Activated CD4-positive, alpha-beta memory T cell treated with anti-CD3 and anti-CD28 coated beads for 36 hours (primary cell): ENCODE results near the gene SPATS2L. TPM values are rescaled to one million over a fixed set of nuclear protein-coding genes. Genes with fewer than 3 reads are reported as not detected.

Experiments
- CTCF ChIA-PET: fragments of 350-600 bp; sonication (Branson Sonifier 250); formaldehyde crosslinking; loops from one replicate; lab custom pipeline; 2021; ENCODE audit warnings: antibody characterized with exemption, inconsistent platforms; lab: Charles Lee
- POLR2A ChIA-PET: fragments of 350-600 bp; sonication (Branson Sonifier 250); formaldehyde crosslinking; loops from one replicate; lab custom pipeline; 2021; ENCODE audit warnings: antibody characterized with exemption; lab: Charles Lee
- DNase-seq: peaks from one replicate; pipeline ENCODE4 v3.0.0-alpha.2; 2020
- H3K27ac Mint-ChIP-seq: one replicate; pipeline ENCODE4 v1.8.0; 2021; ENCODE audit warnings: mixed read lengths
- H3K27me3 Mint-ChIP-seq: one replicate; pipeline ENCODE4 v1.8.0; 2021; ENCODE audit warnings: mixed read lengths
- H3K36me3 Mint-ChIP-seq: one replicate; pipeline ENCODE4 v1.8.0; 2021; ENCODE audit warnings: mixed read lengths
- H3K4me1 Mint-ChIP-seq: one replicate; pipeline ENCODE4 v1.8.0; 2021; ENCODE audit warnings: low read depth, mixed read lengths
- H3K4me3 Mint-ChIP-seq: one replicate; pipeline ENCODE4 v1.8.0; 2021; ENCODE audit warnings: mild to moderate bottlenecking, mixed read lengths
- H3K9me3 Mint-ChIP-seq: one replicate; pipeline ENCODE4 v1.8.0; 2021; ENCODE audit warnings: mixed read lengths
- intact Hi-C: fragments of 100-400 bp; cut with micrococcal nuclease; formaldehyde crosslinking; loops from one replicate; pipeline ENCODE4 v1.15.1; 2023
- total RNA-seq, 2 experiments: library from RNA; stranded (reverse); gene quantifications; one replicate each; pipeline ENCODE4 v1.2.3, GENCODE V29; 2021

SPATS2L gene
- total RNA-seq, 2 experiments from 2014 or later: 25.4 to 28.8 TPM

DNA sequence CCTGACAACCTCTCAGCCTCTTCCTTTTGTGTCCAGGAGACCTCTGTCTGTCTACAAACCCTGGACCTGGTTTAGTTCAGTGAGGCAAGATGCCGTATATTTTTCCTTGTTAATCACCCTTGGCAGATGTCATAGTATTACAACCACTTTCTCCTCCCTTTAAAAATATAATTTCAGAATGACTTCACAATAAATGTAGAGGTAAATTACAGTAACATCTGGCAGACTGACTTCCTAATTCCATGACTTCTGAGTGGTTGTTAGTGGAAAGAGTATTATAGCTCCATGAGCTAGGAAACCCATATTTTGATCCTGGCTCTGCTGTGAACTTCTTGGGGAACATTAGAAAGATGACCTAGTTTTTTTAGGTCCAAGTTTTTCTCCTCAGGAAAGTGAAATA, 39.5 kb downstream of the SPATS2L start:
- Mint-ChIP-seq H3K36me3 (peaks cover 1% of the 10 kb centered on the region), H3K9me3 (peaks cover 5% of the 10 kb centered on the region), H3K27ac (no peak overlapping the region), H3K4me1 (peaks cover 3% of the 10 kb centered on the region), H3K4me3 (no peak overlapping the region), H3K27me3 (no peaks in the 10 kb centered on the region)
- DNase-seq: no peak
- ChIA-PET POLR2A (no interaction called here), CTCF (interaction anchor here (1.5 kb wide), 1 partner anchor 122 kb away, joined by 4 read pairs; no protein-coding TSS in a partner anchor)
- intact Hi-C loops: no loop called here

DNA sequence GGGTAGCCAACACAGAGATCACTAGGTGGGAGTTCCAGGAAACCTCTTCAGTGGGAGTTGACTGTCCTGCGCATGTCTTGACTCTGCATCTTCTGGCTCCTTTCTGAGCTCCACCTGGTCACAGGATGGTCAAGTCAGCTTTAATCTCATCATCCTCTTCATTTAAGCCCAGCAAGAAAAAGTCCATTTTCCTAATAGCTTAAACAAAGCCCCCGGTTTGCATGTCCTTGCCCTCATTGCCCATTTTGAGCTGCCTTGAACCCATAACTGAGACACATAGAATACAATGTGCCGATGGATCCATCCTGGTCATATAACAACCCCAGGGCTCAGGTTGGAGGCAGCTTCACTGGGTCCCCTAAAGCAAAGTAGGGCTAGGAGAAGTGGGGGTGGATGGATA, 40.8 kb downstream of the SPATS2L start:
- Mint-ChIP-seq H3K4me1 (no peaks in the 10 kb centered on the region), H3K4me3 (no peak overlapping the region), H3K27ac (no peak overlapping the region), H3K27me3 (no peaks in the 10 kb centered on the region), H3K36me3 (peaks cover 1% of the 10 kb centered on the region), H3K9me3 (peaks cover 5% of the 10 kb centered on the region)
- DNase-seq: no peak
- intact Hi-C loops: no loop called here
- ChIA-PET POLR2A (no interaction called here), CTCF (interaction anchor here (1.5 kb wide), 1 partner anchor 121 kb away, joined by 4 read pairs; no protein-coding TSS in a partner anchor)

DNA sequence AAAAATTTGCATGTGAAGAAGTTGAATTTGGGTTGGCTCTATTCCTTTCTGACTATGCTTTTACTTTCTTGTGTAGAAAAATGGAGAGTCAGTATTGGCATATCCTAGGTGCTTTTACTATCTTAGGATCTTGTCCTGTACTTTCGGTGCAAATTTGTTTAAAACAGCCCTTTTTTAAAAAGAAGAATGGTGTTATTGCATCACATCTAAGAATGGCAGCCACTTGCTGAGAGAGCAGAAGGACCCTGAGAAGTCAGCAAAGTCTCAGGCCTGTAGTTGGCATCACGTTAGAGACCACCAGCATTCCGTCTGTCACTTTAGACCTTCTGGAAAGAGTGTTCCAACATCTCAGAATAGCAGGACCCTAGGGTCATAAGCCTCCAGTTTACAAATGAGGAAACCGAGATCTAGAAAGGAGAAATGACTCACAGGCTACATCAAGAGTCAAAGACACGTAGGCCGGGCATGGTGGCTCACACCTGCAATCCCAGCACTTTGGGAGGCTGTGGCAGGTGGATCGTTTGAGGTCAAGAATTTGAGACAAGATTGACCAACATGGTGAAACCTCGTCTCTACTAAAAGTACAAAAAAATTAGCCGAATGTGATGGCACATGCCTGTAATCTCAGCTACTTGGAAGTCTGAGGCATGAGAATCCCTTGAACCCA, 42.5 kb downstream of the SPATS2L start:
- Mint-ChIP-seq H3K27ac (no peak overlapping the region), H3K4me1 (no peaks in the 10 kb centered on the region), H3K9me3 (peaks cover 4% of the 10 kb centered on the region), H3K36me3 (peaks cover 1% of the 10 kb centered on the region), H3K4me3 (no peak overlapping the region), H3K27me3 (no peaks in the 10 kb centered on the region)
- ChIA-PET CTCF (no interaction called here), POLR2A (no interaction called here)
- intact Hi-C loops: no loop called here
- no peak for DNase-seq

DNA sequence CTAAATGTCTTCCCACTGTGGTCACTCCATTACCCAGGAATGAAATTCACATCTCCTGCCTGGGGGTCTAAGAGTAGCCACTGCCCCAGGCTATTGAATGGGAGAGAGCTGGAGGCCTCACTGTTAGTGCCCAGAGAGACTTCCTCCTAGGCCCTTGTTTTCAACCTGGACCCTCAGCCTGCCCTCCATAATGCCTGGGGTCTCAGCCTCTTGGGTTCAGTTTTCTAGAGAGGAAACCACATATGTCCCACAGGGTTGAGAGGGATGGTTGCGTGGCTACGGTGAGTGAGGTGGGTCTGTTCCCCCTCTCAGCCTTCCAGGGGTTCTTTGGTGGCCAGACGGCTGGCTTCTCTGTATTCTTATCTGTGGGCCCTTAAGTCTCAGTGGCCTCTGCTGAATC, 43.4 kb downstream of the SPATS2L start:
- DNase-seq: no peak
- H3K27ac Mint-ChIP-seq: no peak overlapping the region
- intact Hi-C loops: no loop called here
- POLR2A ChIA-PET: no interaction called here
- no peaks in the 10 kb centered on the region for H3K9me3 Mint-ChIP-seq
- H3K4me3 Mint-ChIP-seq: no peak overlapping the region
- no peaks in the 10 kb centered on the region for H3K27me3 Mint-ChIP-seq
- H3K36me3 Mint-ChIP-seq: peaks cover 1% of the 10 kb centered on the region
- CTCF ChIA-PET: no interaction called here
- no peaks in the 10 kb centered on the region for H3K4me1 Mint-ChIP-seq

DNA sequence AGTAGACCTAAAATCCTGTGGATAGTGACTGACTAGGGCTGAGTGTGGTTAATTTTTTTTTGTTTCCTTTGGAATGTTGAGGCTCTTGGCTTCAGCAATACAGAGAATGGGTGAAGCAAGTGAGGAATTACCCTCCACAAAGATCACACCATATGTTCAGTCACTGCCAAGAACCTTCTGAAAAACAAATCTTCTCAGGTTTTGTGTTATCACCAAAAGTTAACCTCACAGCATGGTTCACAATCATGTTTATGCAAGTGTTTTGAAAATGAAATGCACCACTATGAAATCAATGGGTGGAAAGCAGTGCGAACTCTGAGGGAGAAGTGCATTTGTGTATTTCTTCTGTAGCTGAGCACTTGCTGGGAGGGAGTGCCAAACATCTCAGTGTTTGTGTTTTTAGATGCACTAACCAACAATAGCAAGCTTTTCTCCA, 44.4 kb downstream of the SPATS2L start:
- H3K9me3 Mint-ChIP-seq: no peaks in the 10 kb centered on the region
- H3K27me3 Mint-ChIP-seq: no peaks in the 10 kb centered on the region

DNA sequence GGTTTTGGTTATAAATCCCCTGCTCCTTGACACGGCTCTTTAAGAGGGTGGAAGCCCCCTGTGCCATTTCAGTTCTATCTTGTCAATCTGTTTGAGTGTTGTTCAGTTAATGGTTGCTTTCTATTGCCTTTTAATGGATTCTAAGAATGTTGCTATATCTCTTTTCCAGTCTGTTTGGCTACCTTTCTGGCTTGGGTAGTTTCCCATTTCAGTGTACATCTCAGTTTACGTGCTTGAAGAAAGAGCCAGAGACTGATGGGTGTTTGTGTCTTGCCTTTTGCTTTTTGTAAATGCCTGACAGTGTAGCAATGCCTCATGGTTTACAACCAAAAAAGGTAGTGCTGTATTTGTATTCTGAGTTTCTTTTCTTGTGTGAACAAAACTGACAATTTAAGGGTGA, 45.3 kb downstream of the SPATS2L start:
- Mint-ChIP-seq H3K36me3 (peaks cover 1% of the 10 kb centered on the region), H3K27ac (no peak overlapping the region), H3K4me1 (no peaks in the 10 kb centered on the region), H3K4me3 (no peak overlapping the region), H3K27me3 (no peaks in the 10 kb centered on the region), H3K9me3 (no peaks in the 10 kb centered on the region)
- intact Hi-C loops: no loop called here
- ChIA-PET POLR2A (no interaction called here), CTCF (no interaction called here)
- no peak for DNase-seq

More for the DNA sequence above, 44.4 kb downstream of the SPATS2L start:
- no peak overlapping the region for H3K27ac Mint-ChIP-seq
- H3K4me3 Mint-ChIP-seq: no peak overlapping the region
- H3K36me3 Mint-ChIP-seq: peaks cover 1% of the 10 kb centered on the region
- intact Hi-C loops: no loop called here
- ChIA-PET POLR2A (no interaction called here), CTCF (no interaction called here)
- H3K4me1 Mint-ChIP-seq: no peaks in the 10 kb centered on the region
- no peak for DNase-seq

DNA sequence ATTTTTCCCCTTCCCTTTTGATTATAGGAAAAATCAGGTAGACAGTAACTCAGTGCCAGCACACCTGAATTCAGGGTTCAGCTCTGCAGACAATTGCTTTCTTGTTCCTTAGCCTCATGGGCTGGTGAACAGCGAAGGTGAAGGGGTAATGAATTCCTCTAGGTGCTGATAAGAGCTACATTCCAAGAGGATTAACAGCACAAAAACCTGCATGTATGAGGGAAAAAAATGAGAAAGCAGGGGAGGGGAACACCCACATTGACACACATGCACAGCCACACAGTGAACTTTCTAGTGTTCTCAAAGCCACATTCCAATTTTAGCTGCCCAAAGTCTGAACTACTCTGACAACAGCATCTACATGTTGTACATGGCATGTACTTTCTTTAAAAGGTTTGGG, 46.1 kb downstream of the SPATS2L start:
- CTCF ChIA-PET: interaction anchor here (0.6 kb wide), 1 partner anchor 198 kb away, joined by 3 read pairs; no protein-coding TSS in a partner anchor

DNA sequence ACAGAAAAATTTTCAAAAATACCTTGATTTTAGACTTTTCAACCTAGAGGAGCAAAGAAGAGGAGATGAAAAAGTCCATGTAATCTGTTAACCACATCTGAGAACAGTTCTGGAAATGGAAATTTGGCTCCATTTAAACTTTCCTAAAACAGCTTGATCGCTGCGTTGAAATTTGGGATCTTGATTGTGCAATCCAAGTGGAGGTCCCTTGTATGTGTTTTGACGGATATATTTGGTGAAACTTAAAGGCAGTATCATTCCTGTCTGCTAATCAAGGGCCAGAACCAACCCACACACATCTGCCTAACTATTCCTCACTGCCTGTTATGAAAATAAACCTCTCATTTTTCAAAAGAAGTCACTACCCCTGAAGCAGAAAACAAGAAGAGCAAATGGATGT, 46.6 kb downstream of the SPATS2L start:
- H3K4me3 Mint-ChIP-seq: no peak overlapping the region
- CTCF ChIA-PET: interaction anchor here (0.6 to 0.7 kb wide), 2 partner anchors 198 to 367 kb away, joined by 3 read pairs; no protein-coding TSS in a partner anchor
- peaks cover 1% of the 10 kb centered on the region for H3K36me3 Mint-ChIP-seq
- POLR2A ChIA-PET: no interaction called here
- H3K27ac Mint-ChIP-seq: no peak overlapping the region
- DNase-seq: no peak
- no peaks in the 10 kb centered on the region for H3K27me3 Mint-ChIP-seq
- intact Hi-C loops: no loop called here
- no peaks in the 10 kb centered on the region for H3K4me1 Mint-ChIP-seq
- no peaks in the 10 kb centered on the region for H3K9me3 Mint-ChIP-seq

More for the DNA sequence above, 46.1 kb downstream of the SPATS2L start:
- Mint-ChIP-seq H3K27me3 (no peaks in the 10 kb centered on the region), H3K27ac (no peak overlapping the region), H3K4me1 (no peaks in the 10 kb centered on the region), H3K4me3 (no peak overlapping the region), H3K9me3 (no peaks in the 10 kb centered on the region), H3K36me3 (peaks cover 1% of the 10 kb centered on the region)
- DNase-seq: no peak
- intact Hi-C loops: no loop called here
- POLR2A ChIA-PET: no interaction called here

DNA sequence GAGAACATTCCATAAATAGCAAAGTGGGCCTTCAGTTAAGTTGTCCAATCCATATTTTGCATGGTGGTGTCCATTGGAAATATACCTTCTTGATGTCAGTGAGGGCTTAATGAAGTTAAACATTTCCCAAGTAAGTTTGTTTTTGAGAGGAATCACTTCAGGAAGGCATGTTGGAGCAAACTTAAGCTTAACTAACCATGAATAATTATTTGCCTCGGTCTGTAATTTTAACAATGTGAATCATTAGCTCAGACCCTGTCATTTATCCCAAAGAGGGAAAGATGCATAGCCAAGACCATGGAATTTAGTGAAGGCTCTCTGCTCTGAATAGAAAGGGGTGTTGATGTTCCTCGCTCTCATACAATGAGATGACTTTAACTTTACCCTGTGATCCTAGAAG, 47.4 kb downstream of the SPATS2L start:
- CTCF ChIA-PET: interaction anchor here (0.6 kb wide), 1 partner anchor 31 kb away, joined by 3 read pairs; no protein-coding TSS in a partner anchor
- intact Hi-C loops: no loop called here
- POLR2A ChIA-PET: no interaction called here
- no peak overlapping the region for H3K4me3 Mint-ChIP-seq
- no peaks in the 10 kb centered on the region for H3K27me3 Mint-ChIP-seq
- H3K36me3 Mint-ChIP-seq: peaks cover 1% of the 10 kb centered on the region
- no peaks in the 10 kb centered on the region for H3K4me1 Mint-ChIP-seq
- DNase-seq: no peak
- H3K9me3 Mint-ChIP-seq: no peaks in the 10 kb centered on the region
- no peak overlapping the region for H3K27ac Mint-ChIP-seq

DNA sequence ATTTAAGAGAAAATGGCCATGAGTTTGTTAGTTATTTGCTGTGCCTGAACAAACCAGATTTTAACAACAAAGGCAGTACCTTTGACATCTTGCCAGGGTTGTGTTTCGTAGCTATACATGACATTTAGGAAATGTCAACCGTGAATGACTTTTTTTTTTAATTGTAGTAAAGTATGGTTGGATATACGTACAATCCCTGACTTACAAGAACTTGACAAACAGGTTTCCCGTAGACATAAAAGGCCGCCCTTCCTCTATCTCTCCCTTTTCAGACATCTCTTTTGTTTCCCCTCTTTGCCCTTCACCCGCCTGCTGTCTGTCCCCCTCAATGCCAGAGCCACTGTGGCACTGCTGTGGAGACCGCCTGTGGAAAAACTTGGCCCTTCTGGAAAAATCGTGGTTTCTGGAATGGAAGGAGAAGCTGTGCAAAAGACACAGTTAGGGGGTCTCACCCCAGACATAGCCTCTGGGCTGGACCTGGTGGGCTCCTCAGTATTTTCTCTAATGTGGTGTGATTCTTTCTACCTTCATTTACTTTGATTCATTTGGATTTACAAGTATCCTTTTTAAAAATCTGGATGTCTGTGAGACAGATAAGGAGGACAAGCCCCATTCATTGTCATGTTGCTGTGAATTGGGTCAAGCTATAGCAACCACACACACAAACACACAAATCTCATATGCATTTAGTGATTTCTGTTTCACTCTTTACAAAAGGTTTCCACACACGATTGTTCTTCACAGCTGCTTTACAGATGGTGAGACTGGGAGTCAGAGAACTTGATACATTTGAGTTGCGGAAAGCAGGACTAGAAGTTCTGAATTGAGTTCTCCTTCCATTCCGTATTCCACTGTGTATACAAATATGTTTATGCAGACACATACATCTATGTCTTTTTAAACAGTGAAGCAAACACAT, 48.6 kb downstream of the SPATS2L start:
- no peak for DNase-seq
- Mint-ChIP-seq H3K4me1 (no peaks in the 10 kb centered on the region), H3K27ac (no peak overlapping the region), H3K36me3 (peaks cover 1% of the 10 kb centered on the region), H3K4me3 (no peak overlapping the region), H3K9me3 (no peaks in the 10 kb centered on the region), H3K27me3 (no peaks in the 10 kb centered on the region)
- intact Hi-C loops: no loop called here
- ChIA-PET CTCF (interaction anchor here (0.5 to 0.9 kb wide), 2 partner anchors 50 to 369 kb away, joined by 3 read pairs; no protein-coding TSS in a partner anchor), POLR2A (no interaction called here)

DNA sequence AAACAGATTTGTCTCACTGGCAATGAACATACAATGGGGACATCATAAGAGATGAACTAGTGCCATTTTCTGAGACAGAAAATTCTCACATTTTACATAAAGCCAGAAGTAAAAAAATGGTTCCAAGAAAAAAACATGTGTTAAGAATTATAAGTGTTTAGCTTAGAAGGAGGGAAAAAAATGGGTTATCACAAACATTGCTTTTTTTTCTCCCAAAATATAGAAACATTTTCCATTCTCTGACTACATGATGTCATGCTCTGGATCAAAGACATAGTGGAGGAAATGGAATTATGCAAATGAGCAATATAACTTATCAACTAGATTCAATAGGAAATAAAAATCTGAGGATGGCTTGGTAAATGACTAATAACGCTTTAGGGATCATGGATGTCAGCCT, 49.8 kb downstream of the SPATS2L start:
- H3K4me3 Mint-ChIP-seq: no peak overlapping the region
- no peaks in the 10 kb centered on the region for H3K9me3 Mint-ChIP-seq
- no peak overlapping the region for H3K27ac Mint-ChIP-seq
- intact Hi-C loops: no loop called here
- H3K4me1 Mint-ChIP-seq: no peaks in the 10 kb centered on the region
- no peaks in the 10 kb centered on the region for H3K27me3 Mint-ChIP-seq
- ChIA-PET CTCF (no interaction called here), POLR2A (no interaction called here)
- H3K36me3 Mint-ChIP-seq: no peaks in the 10 kb centered on the region
- DNase-seq: no peak

DNA sequence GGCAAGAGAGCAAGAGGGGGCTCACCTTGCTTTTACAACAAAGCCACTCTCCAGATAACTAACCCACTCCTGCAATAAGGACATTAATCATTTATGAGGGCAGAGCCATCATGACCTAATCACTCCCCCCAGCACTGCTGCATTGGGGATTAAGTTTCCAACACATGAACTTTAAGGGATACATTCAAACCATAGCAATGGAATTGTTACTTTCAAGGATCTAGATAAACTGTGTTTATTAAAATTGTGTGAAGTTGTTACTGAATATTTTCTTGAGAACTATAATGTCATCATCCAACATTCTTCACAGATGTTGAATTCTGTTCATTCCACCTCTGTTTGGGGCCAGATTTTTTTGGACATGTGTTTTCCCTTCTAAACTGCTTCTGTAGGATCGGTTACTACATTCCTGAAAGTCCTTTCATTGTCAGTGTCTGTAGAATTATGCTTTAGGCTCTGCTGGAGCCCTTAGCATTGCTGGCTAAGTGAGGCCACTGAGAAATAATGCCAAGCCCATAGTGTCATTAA, 50.4 kb downstream of the SPATS2L start:
- DNase-seq: no peak
- no peaks in the 10 kb centered on the region for H3K27me3 Mint-ChIP-seq
- H3K27ac Mint-ChIP-seq: no peak overlapping the region
- CTCF ChIA-PET: no interaction called here
- no peak overlapping the region for H3K4me3 Mint-ChIP-seq
- no peaks in the 10 kb centered on the region for H3K36me3 Mint-ChIP-seq
- intact Hi-C loops: no loop called here
- POLR2A ChIA-PET: no interaction called here
- no peaks in the 10 kb centered on the region for H3K4me1 Mint-ChIP-seq
- no peaks in the 10 kb centered on the region for H3K9me3 Mint-ChIP-seq
